Activated CD8-positive, alpha-beta T cell treated with anti-CD3 and anti-CD28 coated beads for 36 hours (primary cell): ENCODE data around the gene TMEM72. TPM values are rescaled to one million over a fixed set of nuclear protein-coding genes. Genes with fewer than 3 reads are reported as not detected.

Source experiments
- ATAC-seq: fragments of 200-7000 bp; cut with Tn5 transposase; one replicate; pipeline ENCODE4 v1.10.0; 2021; ENCODE audit warnings: mild to moderate bottlenecking, moderate library complexity
- CTCF ChIA-PET: fragments of 350-600 bp; sonication (Branson Sonifier 250); formaldehyde crosslinking; loops from one replicate; lab custom pipeline; 2021; ENCODE audit warnings: antibody characterized with exemption; lab: Charles Lee
- POLR2A ChIA-PET: fragments of 350-600 bp; sonication (Branson Sonifier 250); formaldehyde crosslinking; loops from one replicate; lab custom pipeline; 2021; ENCODE audit warnings: antibody characterized with exemption; lab: Charles Lee
- DNase-seq: peaks from one replicate; pipeline ENCODE4 v3.0.0-alpha.2; 2020
- H3K27ac Mint-ChIP-seq: one replicate; pipeline ENCODE4 v1.8.0; 2021; ENCODE audit warnings: mild to moderate bottlenecking, mixed read lengths
- H3K27me3 Mint-ChIP-seq: one replicate; pipeline ENCODE4 v1.8.0; 2021; ENCODE audit warnings: mixed read lengths
- H3K36me3 Mint-ChIP-seq: one replicate; pipeline ENCODE4 v1.8.0; 2021; ENCODE audit warnings: low read depth, mixed read lengths
- H3K4me1 Mint-ChIP-seq: one replicate; pipeline ENCODE4 v1.8.0; 2021; ENCODE audit warnings: low read depth, mixed read lengths
- H3K4me3 Mint-ChIP-seq: one replicate; pipeline ENCODE4 v1.8.0; 2021; ENCODE audit warnings: mild to moderate bottlenecking, moderate library complexity, mixed read lengths
- H3K9me3 Mint-ChIP-seq: one replicate; pipeline ENCODE4 v1.8.0; 2021; ENCODE audit warnings: mixed read lengths
- intact Hi-C: fragments of 100-400 bp; cut with micrococcal nuclease; formaldehyde crosslinking; loops from one replicate; pipeline ENCODE4 v1.10.0; 2022
- total RNA-seq, 2 experiments: library from RNA; stranded (reverse); gene quantifications; one replicate each; pipeline ENCODE4 v1.2.3, GENCODE V29; 2021
- TF ChIP-seq, protein P1 (sequence below): fragments of 200-600 bp; IDR thresholded peaks from one replicate; pipeline ENCODE4 v1.8.0; 2022; ENCODE audit warnings: antibody characterized with exemption, mild to moderate bottlenecking

TMEM72 gene
- total RNA-seq, 2 experiments from 2014 or later = not detected

DNA sequence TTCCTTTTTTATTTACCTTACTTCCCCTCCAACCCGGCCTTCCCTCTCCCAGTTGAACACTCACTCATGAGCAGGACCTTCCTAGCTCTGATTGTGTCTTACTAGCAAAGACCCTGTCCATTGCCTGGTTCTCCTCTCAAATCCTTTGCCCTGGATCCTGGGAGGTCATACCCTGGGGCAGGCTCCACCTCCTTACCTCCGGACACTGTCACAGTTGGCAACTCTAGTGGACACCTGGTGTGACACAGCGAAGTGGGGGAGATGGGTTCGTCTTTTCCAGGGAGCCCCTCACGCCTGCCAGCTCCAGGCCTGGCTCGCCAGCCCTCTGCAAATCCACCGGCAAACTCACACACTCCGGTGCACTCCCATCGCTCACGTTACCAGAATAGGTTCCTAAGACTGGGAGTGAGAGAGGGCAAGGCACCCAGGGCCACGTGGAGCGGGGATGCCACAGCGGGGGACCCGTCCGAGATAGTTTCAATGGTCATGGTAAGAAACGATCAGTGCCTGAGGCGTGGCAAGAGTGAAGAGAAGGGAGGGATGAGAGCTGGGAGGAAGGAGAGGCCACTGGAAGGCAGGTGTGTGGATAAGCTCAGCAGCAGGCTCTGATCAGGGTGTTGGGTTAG lies 30.9 kb upstream of the TMEM72 start:
- H3K4me1 Mint-ChIP-seq = peaks cover 7% of the 10 kb centered on the region
- no peak overlapping the region for H3K27ac Mint-ChIP-seq
- no peaks in the 10 kb centered on the region for H3K36me3 Mint-ChIP-seq
- peaks cover 26% of the 10 kb centered on the region for H3K27me3 Mint-ChIP-seq
- TF ChIP-seq, protein P1, sequence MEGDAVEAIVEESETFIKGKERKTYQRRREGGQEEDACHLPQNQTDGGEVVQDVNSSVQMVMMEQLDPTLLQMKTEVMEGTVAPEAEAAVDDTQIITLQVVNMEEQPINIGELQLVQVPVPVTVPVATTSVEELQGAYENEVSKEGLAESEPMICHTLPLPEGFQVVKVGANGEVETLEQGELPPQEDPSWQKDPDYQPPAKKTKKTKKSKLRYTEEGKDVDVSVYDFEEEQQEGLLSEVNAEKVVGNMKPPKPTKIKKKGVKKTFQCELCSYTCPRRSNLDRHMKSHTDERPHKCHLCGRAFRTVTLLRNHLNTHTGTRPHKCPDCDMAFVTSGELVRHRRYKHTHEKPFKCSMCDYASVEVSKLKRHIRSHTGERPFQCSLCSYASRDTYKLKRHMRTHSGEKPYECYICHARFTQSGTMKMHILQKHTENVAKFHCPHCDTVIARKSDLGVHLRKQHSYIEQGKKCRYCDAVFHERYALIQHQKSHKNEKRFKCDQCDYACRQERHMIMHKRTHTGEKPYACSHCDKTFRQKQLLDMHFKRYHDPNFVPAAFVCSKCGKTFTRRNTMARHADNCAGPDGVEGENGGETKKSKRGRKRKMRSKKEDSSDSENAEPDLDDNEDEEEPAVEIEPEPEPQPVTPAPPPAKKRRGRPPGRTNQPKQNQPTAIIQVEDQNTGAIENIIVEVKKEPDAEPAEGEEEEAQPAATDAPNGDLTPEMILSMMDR = no peak
- no peaks in the 10 kb centered on the region for H3K9me3 Mint-ChIP-seq
- POLR2A ChIA-PET = no interaction called here
- ATAC-seq = no peak
- DNase-seq = no peak
- intact Hi-C loops = no loop called here
- CTCF ChIA-PET = interaction anchor here (0.8 to 2.1 kb wide), 2 partner anchors 15 to 16 kb away, joined by 3 to 12 read pairs; no protein-coding TSS in a partner anchor
- H3K4me3 Mint-ChIP-seq = no peak overlapping the region

DNA sequence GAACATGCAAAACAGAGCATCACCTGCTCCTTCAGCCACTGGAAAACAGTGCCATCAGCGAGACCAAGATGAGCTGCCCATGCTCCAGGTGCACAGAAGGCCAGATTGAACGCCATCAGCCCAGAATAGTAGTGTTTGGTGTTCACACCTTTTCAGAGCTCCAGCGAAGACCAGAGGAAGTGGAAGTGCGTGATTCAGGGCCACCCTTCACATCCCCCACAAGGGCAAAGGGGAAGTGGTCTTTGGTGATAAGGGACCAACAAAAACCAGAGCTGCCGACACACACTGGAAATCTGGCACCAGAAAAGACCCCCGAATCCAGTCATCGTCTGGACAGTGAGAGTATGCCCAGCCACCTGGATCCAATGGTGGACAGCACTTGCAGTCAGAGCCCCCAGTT lies 29.5 kb upstream of the TMEM72 start:
- peaks cover 26% of the 10 kb centered on the region for H3K27me3 Mint-ChIP-seq
- CTCF ChIA-PET = no interaction called here
- H3K27ac Mint-ChIP-seq = no peak overlapping the region
- ATAC-seq (no peak), DNase-seq (no peak)
- H3K4me3 Mint-ChIP-seq = no peak overlapping the region
- no peaks in the 10 kb centered on the region for H3K36me3 Mint-ChIP-seq
- TF ChIP-seq, protein P1 = no peak
- H3K9me3 Mint-ChIP-seq = no peaks in the 10 kb centered on the region
- intact Hi-C loops = no loop called here
- H3K4me1 Mint-ChIP-seq = peaks cover 7% of the 10 kb centered on the region
- POLR2A ChIA-PET = no interaction called here

DNA sequence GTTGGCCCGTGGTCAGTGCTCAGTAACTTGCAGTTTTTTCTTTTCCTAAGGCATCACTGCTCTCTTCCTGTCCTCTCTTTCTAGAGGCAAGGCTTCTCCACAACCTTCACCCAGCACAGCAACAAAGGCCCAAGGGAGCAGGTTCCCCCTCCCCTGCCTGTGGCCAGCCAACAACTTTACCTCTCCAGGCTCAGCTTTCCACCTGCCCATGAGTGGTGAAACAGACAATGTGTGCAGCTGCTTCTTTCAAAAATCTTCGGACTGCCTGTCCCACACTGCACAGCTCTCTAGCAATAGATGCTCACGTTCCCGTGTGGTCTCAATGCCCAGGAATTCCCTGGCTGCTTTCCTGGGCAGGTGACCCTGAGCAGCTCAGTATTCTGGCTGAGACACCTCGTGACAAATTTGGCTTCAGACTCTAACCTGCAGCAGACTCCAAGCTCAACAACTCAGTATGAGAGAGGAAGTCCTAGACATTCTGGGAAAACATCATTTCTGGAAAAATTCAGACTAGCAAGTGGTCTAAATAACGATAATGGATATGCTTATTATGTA lies 28.9 kb upstream of the TMEM72 start:
- intact Hi-C loops = no loop called here
- ATAC-seq (no peak), DNase-seq (no peak)
- TF ChIP-seq, protein P1 = no peak
- CTCF ChIA-PET = no interaction called here
- Mint-ChIP-seq H3K27ac (no peak overlapping the region), H3K4me3 (no peak overlapping the region), H3K9me3 (no peaks in the 10 kb centered on the region), H3K4me1 (peaks cover 7% of the 10 kb centered on the region), H3K36me3 (no peaks in the 10 kb centered on the region), H3K27me3 (peaks cover 26% of the 10 kb centered on the region)
- POLR2A ChIA-PET = no interaction called here

DNA sequence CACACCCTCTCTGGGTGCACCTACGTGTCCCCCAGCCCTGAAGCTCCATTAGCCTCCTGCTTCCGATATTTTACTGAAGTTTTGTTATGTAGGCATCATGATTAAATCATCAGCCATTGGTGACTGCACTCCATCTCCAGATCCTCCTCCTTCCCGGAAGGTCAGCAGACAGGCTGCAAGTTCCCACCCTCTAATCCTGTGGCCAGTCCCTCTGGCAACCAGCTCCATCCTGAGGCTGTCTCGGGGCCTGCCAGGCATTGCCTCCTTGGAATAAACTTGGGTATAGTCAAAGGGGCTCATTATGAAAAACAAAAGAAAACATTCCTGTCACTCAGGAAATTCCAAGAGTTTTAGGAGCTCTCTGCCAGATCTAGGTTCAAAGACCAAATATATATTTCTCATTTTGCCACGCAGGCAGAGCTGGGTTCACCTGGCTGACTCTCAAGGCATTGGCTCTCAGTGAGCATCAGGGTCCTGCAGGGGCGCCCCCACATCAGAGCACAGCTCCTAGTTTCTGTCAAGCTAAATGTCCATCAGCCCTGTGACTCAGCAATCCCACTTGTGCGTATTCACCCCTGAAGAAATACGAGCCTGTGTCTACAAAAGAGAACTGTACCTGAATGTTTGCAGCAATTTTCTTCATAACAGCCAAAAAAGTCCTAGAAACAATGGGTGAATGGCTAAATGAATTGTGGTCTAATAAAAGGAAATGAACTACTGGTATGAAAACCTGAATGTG lies 27.4 kb upstream of the TMEM72 start:
- Mint-ChIP-seq H3K27me3 (peaks cover 24% of the 10 kb centered on the region), H3K36me3 (no peaks in the 10 kb centered on the region), H3K27ac (no peak overlapping the region), H3K4me1 (peaks cover 7% of the 10 kb centered on the region), H3K4me3 (no peak overlapping the region), H3K9me3 (no peaks in the 10 kb centered on the region)
- no peak for ATAC-seq
- no peak for DNase-seq
- intact Hi-C loops = no loop called here
- CTCF ChIA-PET = interaction anchor here (1.1 kb wide), 1 partner anchor 45 kb away, joined by 3 read pairs; no protein-coding TSS in a partner anchor
- POLR2A ChIA-PET = interaction anchor here (0.6 kb wide), 1 partner anchor 174 kb away, joined by 3 read pairs; no protein-coding TSS in a partner anchor
- TF ChIP-seq, protein P1 = no peak

DNA sequence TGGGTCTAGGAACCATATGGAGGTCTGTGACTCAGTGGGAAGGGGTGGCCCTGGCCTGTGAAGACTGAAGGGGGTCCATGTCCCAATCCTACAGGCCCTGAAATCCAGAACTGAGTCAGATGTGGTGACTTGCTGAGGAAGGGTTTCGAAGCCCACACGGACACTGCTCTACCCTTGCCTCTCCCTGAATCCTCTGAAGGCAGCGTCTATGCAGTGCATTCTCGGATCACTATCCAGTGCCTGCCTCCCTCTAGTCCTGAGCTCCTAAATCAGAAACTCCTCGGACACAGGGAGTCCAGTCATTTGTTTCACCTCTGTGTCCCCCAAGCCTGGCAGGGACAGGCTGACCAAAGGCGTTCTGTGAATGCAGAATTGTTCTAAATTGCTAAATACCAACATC lies 25.4 kb upstream of the TMEM72 start:
- no peak for DNase-seq
- intact Hi-C loops = no loop called here
- Mint-ChIP-seq H3K27me3 (peaks cover 10% of the 10 kb centered on the region), H3K9me3 (no peaks in the 10 kb centered on the region), H3K4me3 (no peak overlapping the region), H3K27ac (no peak overlapping the region), H3K36me3 (no peaks in the 10 kb centered on the region), H3K4me1 (no peaks in the 10 kb centered on the region)
- ATAC-seq = no peak
- ChIA-PET CTCF (no interaction called here), POLR2A (no interaction called here)
- TF ChIP-seq, protein P1 = no peak
